H9 (cell line): ENCODE results near the gene TRPM8. TPM values are rescaled to one million over a fixed set of nuclear protein-coding genes. Genes with fewer than 3 reads are reported as not detected.

Experiments
- DNase-seq: peaks from one replicate; pipeline ENCODE4 v3.0.0-alpha.2; 2017
- H2AFZ ChIP-seq: one replicate; pipeline ENCODE4 v1.6.1; 2013; ENCODE audit warnings: mild to moderate bottlenecking, low read length, control low read depth, moderate library complexity
- H2AK5ac ChIP-seq: 2 replicates; pipeline ENCODE4 v1.6.1; 2013; ENCODE audit warnings: low read length, control low read depth, mixed read lengths; ENCODE audit not compliant: insufficient read length
- H2BK120ac ChIP-seq: one replicate; pipeline ENCODE4 v1.6.1; 2013; ENCODE audit warnings: low read depth, mild to moderate bottlenecking, low read length, control low read depth, inconsistent platforms; ENCODE audit not compliant: poor library complexity, severe bottlenecking
- H2BK12ac ChIP-seq: 2 replicates; pipeline ENCODE4 v1.6.1; 2013; ENCODE audit warnings: low read length, control low read depth, mixed read lengths, low read depth; ENCODE audit not compliant: insufficient read length
- H2BK15ac ChIP-seq: 2 replicates; pipeline ENCODE4 v1.6.1; 2013; ENCODE audit warnings: low read depth, low read length, control low read depth
- H2BK20ac ChIP-seq: one replicate; pipeline ENCODE4 v1.6.1; 2013; ENCODE audit warnings: low read depth, mild to moderate bottlenecking, low read length, control low read depth, inconsistent platforms; ENCODE audit not compliant: poor library complexity, severe bottlenecking
- H2BK5ac ChIP-seq: 2 replicates; pipeline ENCODE4 v1.6.1; 2013; ENCODE audit warnings: low read length, control low read depth, mixed read lengths; ENCODE audit not compliant: insufficient read length
- H3K14ac ChIP-seq: 2 replicates; pipeline ENCODE4 v1.6.1; 2013; ENCODE audit warnings: low read length, control low read depth; ENCODE audit not compliant: insufficient read depth
- H3K18ac ChIP-seq: 2 replicates; pipeline ENCODE4 v1.6.1; 2013; ENCODE audit warnings: low read depth, mild to moderate bottlenecking, mixed read lengths, low read length, control low read depth; ENCODE audit not compliant: insufficient read length
- H3K23ac ChIP-seq: 2 replicates; pipeline ENCODE4 v1.6.1; 2013; ENCODE audit warnings: low read length, control low read depth, mixed read lengths, low read depth; ENCODE audit not compliant: insufficient read length
- H3K23me2 ChIP-seq: 2 replicates; pipeline ENCODE4 v1.6.1; 2013; ENCODE audit warnings: low read depth, mild to moderate bottlenecking, mixed read lengths, low read length, control low read depth; ENCODE audit not compliant: insufficient read length, poor library complexity, severe bottlenecking
- H3K27ac ChIP-seq: 2 replicates; pipeline ENCODE4 v1.5.1; 2013; ENCODE audit warnings: low read length, control low read depth, mixed read lengths, low read depth; ENCODE audit not compliant: insufficient read length
- H3K27me3 ChIP-seq: 2 replicates; pipeline ENCODE4 v1.6.1; 2013; ENCODE audit warnings: low read length, control low read depth, inconsistent platforms; ENCODE audit not compliant: insufficient read depth
- H3K4ac ChIP-seq: 2 replicates; pipeline ENCODE4 v1.6.1; 2013; ENCODE audit warnings: low read depth, mild to moderate bottlenecking, control low read depth, inconsistent platforms, low read length, moderate library complexity
- H3K4me1 ChIP-seq: 2 replicates; pipeline ENCODE4 v1.6.1; 2013; ENCODE audit warnings: low read length, control low read depth, inconsistent platforms; ENCODE audit not compliant: insufficient read depth
- H3K4me2 ChIP-seq: 2 replicates; pipeline ENCODE4 v1.6.1; 2013; ENCODE audit warnings: low read length, control low read depth, mixed read lengths; ENCODE audit not compliant: insufficient read length, insufficient read depth
- H3K56ac ChIP-seq: 2 replicates; pipeline ENCODE4 v1.6.1; 2013; ENCODE audit warnings: low read depth, mild to moderate bottlenecking, mixed read lengths, low read length, control low read depth; ENCODE audit not compliant: insufficient read length
- H3K79me1 ChIP-seq: 2 replicates; pipeline ENCODE4 v1.6.1; 2013; ENCODE audit warnings: low read depth, mild to moderate bottlenecking, moderate library complexity, low read length, control low read depth, inconsistent platforms; ENCODE audit not compliant: insufficient read depth, poor library complexity, severe bottlenecking
- H3K79me2 ChIP-seq: 2 replicates; pipeline ENCODE4 v1.6.1; 2013; ENCODE audit warnings: low read length, control low read depth, inconsistent platforms; ENCODE audit not compliant: insufficient read depth
- H3K9ac ChIP-seq: 2 replicates; pipeline ENCODE4 v1.6.1; 2013; ENCODE audit warnings: low read length, control low read depth, mixed read lengths; ENCODE audit not compliant: insufficient read length; ENCODE audit errors: extremely low read depth
- H3K9me3 ChIP-seq: one replicate; pipeline ENCODE4 v1.6.1; 2013; ENCODE audit warnings: low read depth, low read length, inconsistent platforms; ENCODE audit not compliant: control insufficient read depth
- H3T11ph ChIP-seq: one replicate; pipeline ENCODE4 v1.6.1; 2013; ENCODE audit warnings: mild to moderate bottlenecking, low read length, control low read depth, inconsistent platforms
- H4K20me1 ChIP-seq: one replicate; pipeline ENCODE4 v1.6.1; 2013; ENCODE audit not compliant: control insufficient read depth, insufficient read length, insufficient read depth
- H4K5ac ChIP-seq: 2 replicates; pipeline ENCODE4 v1.6.1; 2013; ENCODE audit warnings: low read depth, mild to moderate bottlenecking, mixed read lengths, low read length, control low read depth; ENCODE audit not compliant: insufficient read length
- H4K8ac ChIP-seq: replicated peaks from 2 replicates; pipeline ENCODE4 v1.6.1; 2013; ENCODE audit warnings: low read length, control low read depth, mixed read lengths, low read depth; ENCODE audit not compliant: insufficient read length
- H4K91ac ChIP-seq: 2 replicates; pipeline ENCODE4 v1.6.1; 2013; ENCODE audit warnings: low read depth, mild to moderate bottlenecking, moderate library complexity, mixed read lengths, low read length, control low read depth; ENCODE audit not compliant: insufficient read length
- H3K27ac Mint-ChIP-seq, 3 experiments: 2 replicates in 2 of 3; 3 replicates in 1 of 3; pipeline ENCODE4 v1.8.0; 2020 to 2021; ENCODE audit warnings: mixed read lengths in 3 of 3, mild to moderate bottlenecking in 1 of 3, moderate library complexity in 1 of 3
- H3K27me3 Mint-ChIP-seq: 2 replicates; pipeline ENCODE4 v1.8.0; 2021; ENCODE audit warnings: low read depth, mild to moderate bottlenecking, moderate library complexity, mixed read lengths
- H3K36me3 Mint-ChIP-seq, 3 experiments: 2 replicates in 2 of 3; 3 replicates in 1 of 3; pipeline ENCODE4 v1.8.0; 2020 to 2021; ENCODE audit warnings: low read depth in 3 of 3, mixed read lengths in 3 of 3; ENCODE audit not compliant: insufficient read depth in 1 of 3
- H3K4me1 Mint-ChIP-seq, 2 experiments: 2 replicates each; pipeline ENCODE4 v1.8.0; 2020; ENCODE audit warnings: mixed read lengths in 2 of 2
- H3K4me3 Mint-ChIP-seq, 2 experiments: 2 replicates in 1 of 2; 3 replicates in 1 of 2; pipeline ENCODE4 v1.8.0; 2020 to 2021; ENCODE audit warnings: mild to moderate bottlenecking in 2 of 2, mixed read lengths in 2 of 2, moderate library complexity in 1 of 2
- H3K9me3 Mint-ChIP-seq, 2 experiments: 2 replicates in 1 of 2; 3 replicates in 1 of 2; pipeline ENCODE4 v1.8.0; 2020; ENCODE audit warnings: mild to moderate bottlenecking in 2 of 2, mixed read lengths in 2 of 2, moderate library complexity in 1 of 2
- WGBS: extraction: QIAGEN DNeasy Blood & Tissue Kit; methylation state at CpG from one replicate; pipeline ENCODE4 v1.1.7; 2013; ENCODE audit warnings: missing lambda C conversion rate, low lambda C conversion rate, mixed read lengths; ENCODE audit not compliant: insufficient read length; ENCODE audit errors: extremely low coverage; 5-methylcytosine and 5-hydroxymethylcytosine counted together
- total RNA-seq: library from RNA; stranded (reverse); gene quantifications from 2 replicates; pipeline ENCODE4 v1.2.1, GENCODE V29; 2021
- TF ChIP-seq, protein P1 (sequence below): fragments of 200-600 bp; sonication (generic); conservative IDR thresholded peaks from 3 replicates; pipeline ENCODE4 v1.8.0; 2021; ENCODE audit warnings: antibody characterized with exemption, mild to moderate bottlenecking

TRPM8 gene
- total RNA-seq, 1 experiment from 2014 or later: 0.28 TPM

DNA sequence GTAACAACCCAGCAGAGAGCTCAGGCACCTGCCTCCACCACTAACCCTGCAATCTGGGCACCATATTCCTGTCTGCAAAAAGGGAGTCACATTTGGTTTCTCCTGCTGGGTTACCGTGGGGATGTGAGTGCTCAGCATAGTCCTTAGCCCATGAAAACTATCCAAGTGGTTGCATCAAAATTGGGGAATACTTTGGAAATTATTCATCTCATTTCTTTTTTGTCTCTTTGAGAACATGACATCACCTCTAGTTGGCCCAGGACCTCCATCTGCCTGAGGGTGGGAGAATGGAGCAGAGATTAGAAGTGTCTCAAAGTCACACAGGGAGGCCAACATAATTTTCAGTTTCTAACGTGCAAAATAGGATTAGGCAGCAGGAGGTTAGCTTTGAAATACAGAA is 114.0 kb downstream of the TRPM8 start:
- H2BK5ac ChIP-seq: no peak overlapping the region
- H3K9me3 ChIP-seq: no peaks in the 10 kb centered on the region
- H3K18ac ChIP-seq: no peak overlapping the region
- no peak overlapping the region for H3K23ac ChIP-seq
- H3K9me3 Mint-ChIP-seq: peaks cover 4 to 5% of the 10 kb centered on the region in 2 experiments; a peak in 3 of 5 replicates
- H3K36me3 Mint-ChIP-seq: peaks cover 0 to 4% (median 0%) of the 10 kb centered on the region in 3 experiments; a peak in 1 of 7 replicates
- no peak overlapping the region for H3K4me3 Mint-ChIP-seq
- no peak overlapping the region for H3K4me2 ChIP-seq
- H3K27me3 Mint-ChIP-seq: peaks cover 16% of the 10 kb centered on the region
- no peaks in the 10 kb centered on the region for H3K4me1 Mint-ChIP-seq
- H3K27ac ChIP-seq: no peak overlapping the region
- H3K56ac ChIP-seq: no peak overlapping the region
- H3K4ac ChIP-seq: no peak overlapping the region
- no peak overlapping the region for H3K27ac Mint-ChIP-seq
- H4K20me1 ChIP-seq: no peaks in the 10 kb centered on the region
- TF ChIP-seq, protein P1, sequence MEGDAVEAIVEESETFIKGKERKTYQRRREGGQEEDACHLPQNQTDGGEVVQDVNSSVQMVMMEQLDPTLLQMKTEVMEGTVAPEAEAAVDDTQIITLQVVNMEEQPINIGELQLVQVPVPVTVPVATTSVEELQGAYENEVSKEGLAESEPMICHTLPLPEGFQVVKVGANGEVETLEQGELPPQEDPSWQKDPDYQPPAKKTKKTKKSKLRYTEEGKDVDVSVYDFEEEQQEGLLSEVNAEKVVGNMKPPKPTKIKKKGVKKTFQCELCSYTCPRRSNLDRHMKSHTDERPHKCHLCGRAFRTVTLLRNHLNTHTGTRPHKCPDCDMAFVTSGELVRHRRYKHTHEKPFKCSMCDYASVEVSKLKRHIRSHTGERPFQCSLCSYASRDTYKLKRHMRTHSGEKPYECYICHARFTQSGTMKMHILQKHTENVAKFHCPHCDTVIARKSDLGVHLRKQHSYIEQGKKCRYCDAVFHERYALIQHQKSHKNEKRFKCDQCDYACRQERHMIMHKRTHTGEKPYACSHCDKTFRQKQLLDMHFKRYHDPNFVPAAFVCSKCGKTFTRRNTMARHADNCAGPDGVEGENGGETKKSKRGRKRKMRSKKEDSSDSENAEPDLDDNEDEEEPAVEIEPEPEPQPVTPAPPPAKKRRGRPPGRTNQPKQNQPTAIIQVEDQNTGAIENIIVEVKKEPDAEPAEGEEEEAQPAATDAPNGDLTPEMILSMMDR: no peak
- H3K14ac ChIP-seq: no peak overlapping the region
- H2BK20ac ChIP-seq: no peak overlapping the region
- H2BK120ac ChIP-seq: no peak overlapping the region
- H4K8ac ChIP-seq: no peak overlapping the region
- H2AK5ac ChIP-seq: no peak overlapping the region
- H2AFZ ChIP-seq: no peak overlapping the region
- H3K4me1 ChIP-seq: no peaks in the 10 kb centered on the region
- no peak overlapping the region for H3T11ph ChIP-seq
- no CpG with 5 or more reads among the region's 2 CpGs for WGBS
- no peak for DNase-seq
- H3K9ac ChIP-seq: no peak overlapping the region
- no peak overlapping the region for H2BK15ac ChIP-seq
- H3K79me1 ChIP-seq: no peaks in the 10 kb centered on the region
- no peak overlapping the region for H4K91ac ChIP-seq
- no peaks in the 10 kb centered on the region for H3K23me2 ChIP-seq
- H3K27me3 ChIP-seq: no peaks in the 10 kb centered on the region
- H2BK12ac ChIP-seq: no peak overlapping the region
- H4K5ac ChIP-seq: no peak overlapping the region
- H3K79me2 ChIP-seq: no peaks in the 10 kb centered on the region
